ENCODE results near the gene LGI1.

GRCh38 chr10:93821051-93821772 is 63.5 kb downstream of the LGI1 start:
- TF ChIP-seq, protein P1, sequence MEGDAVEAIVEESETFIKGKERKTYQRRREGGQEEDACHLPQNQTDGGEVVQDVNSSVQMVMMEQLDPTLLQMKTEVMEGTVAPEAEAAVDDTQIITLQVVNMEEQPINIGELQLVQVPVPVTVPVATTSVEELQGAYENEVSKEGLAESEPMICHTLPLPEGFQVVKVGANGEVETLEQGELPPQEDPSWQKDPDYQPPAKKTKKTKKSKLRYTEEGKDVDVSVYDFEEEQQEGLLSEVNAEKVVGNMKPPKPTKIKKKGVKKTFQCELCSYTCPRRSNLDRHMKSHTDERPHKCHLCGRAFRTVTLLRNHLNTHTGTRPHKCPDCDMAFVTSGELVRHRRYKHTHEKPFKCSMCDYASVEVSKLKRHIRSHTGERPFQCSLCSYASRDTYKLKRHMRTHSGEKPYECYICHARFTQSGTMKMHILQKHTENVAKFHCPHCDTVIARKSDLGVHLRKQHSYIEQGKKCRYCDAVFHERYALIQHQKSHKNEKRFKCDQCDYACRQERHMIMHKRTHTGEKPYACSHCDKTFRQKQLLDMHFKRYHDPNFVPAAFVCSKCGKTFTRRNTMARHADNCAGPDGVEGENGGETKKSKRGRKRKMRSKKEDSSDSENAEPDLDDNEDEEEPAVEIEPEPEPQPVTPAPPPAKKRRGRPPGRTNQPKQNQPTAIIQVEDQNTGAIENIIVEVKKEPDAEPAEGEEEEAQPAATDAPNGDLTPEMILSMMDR (IDR thresholded peaks at IDR 0.05; ENCODE audit: poor library complexity), result peak; percentile 66
- no peak for TF ChIP-seq EZH2 (IDR thresholded peaks at IDR 0.05; ENCODE audit: borderline replicate concordance)
- no peak for TF ChIP-seq EZH2phosphoT487 (IDR thresholded peaks at IDR 0.05; ENCODE audit: low read depth, severe bottlenecking, unreplicated experiment)
